ENCODE measurements around the gene SECISBP2.

SECISBP2 gene

GRCh38 chr9:89345476-89345875 lies 27.2 kb downstream of the SECISBP2 start:
- H3K9me3 ChIP-seq (ENCODE audit: control insufficient read depth, insufficient read depth, low read depth, low read length), result no peaks in the 10 kb centered on the region
- CTCF ChIA-PET, result no interaction called here
- H3K4me3 ChIP-seq (ENCODE audit: low read depth, low read length), result no peak overlapping the region
- TF ChIP-seq ZNF530 (tag by site-specific recombination; IDR thresholded peaks at IDR 0.05; ENCODE audit: low read depth), result no peak
- no peak for TF ChIP-seq ZNF302 (tag by site-specific recombination; IDR thresholded peaks at IDR 0.05; ENCODE audit: low read depth)
- no peak for TF ChIP-seq ZNF510 (tag by site-specific recombination; IDR thresholded peaks at IDR 0.05; ENCODE audit: insufficient replicate concordance)
- TF ChIP-seq PRDM2 (tag by site-specific recombination; IDR thresholded peaks at IDR 0.05; ENCODE audit: borderline replicate concordance), result no peak
- TF ChIP-seq, protein P1, sequence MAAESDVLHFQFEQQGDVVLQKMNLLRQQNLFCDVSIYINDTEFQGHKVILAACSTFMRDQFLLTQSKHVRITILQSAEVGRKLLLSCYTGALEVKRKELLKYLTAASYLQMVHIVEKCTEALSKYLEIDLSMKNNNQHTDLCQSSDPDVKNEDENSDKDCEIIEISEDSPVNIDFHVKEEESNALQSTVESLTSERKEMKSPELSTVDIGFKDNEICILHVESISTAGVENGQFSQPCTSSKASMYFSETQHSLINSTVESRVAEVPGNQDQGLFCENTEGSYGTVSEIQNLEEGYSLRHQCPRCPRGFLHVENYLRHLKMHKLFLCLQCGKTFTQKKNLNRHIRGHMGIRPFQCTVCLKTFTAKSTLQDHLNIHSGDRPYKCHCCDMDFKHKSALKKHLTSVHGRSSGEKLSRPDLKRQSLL (tag by site-specific recombination; IDR thresholded peaks at IDR 0.05), result no peak
- no peak for TF ChIP-seq ZNF449 (tag by site-specific recombination; IDR thresholded peaks at IDR 0.05)
- no peak for TF ChIP-seq ZNF274 (IDR thresholded peaks at IDR 0.05; ENCODE audit: low read length)
- no peak for TF ChIP-seq ZNF274 (tag by site-specific recombination; IDR thresholded peaks at IDR 0.05; ENCODE audit: borderline replicate concordance)
- no peak for TF ChIP-seq SALL2 (tag by site-specific recombination; IDR thresholded peaks at IDR 0.05; ENCODE audit: borderline replicate concordance)
- no peak for TF ChIP-seq ZNF623 (tag by site-specific recombination; IDR thresholded peaks at IDR 0.05)
- TF ChIP-seq ZNF830 (tag by site-specific recombination; IDR thresholded peaks at IDR 0.05; ENCODE audit: low read depth), result no peak
- no peak for TF ChIP-seq ZNF280D (tag by site-specific recombination; IDR thresholded peaks at IDR 0.05)
- no peak for TF ChIP-seq ZNF174 (tag by site-specific recombination; IDR thresholded peaks at IDR 0.05)
- TF ChIP-seq ZNF701 (tag by site-specific recombination; IDR thresholded peaks at IDR 0.05), result no peak
- no peak for TF ChIP-seq FEZF1 (tag by site-specific recombination; IDR thresholded peaks at IDR 0.05)
- TF ChIP-seq MEIS1 (CRISPR knock-in tag; IDR thresholded peaks at IDR 0.05; ENCODE audit: borderline replicate concordance), result no peak
- TF ChIP-seq ZNF335 (tag by site-specific recombination; conservative IDR thresholded peaks at IDR 0.05), result no peak
- TF ChIP-seq MYNN (tag by site-specific recombination; IDR thresholded peaks at IDR 0.05; ENCODE audit: borderline replicate concordance), result no peak
- no peak for TF ChIP-seq ZBTB8A (tag by site-specific recombination; IDR thresholded peaks at IDR 0.05)
- no peak for TF ChIP-seq TCF7L2 (IDR thresholded peaks at IDR 0.05; ENCODE audit: borderline replicate concordance, low read depth, low read length)
- TF ChIP-seq ZBTB1 (tag by site-specific recombination; IDR thresholded peaks at IDR 0.05), result no peak
- no peaks in the 10 kb centered on the region for H3K4me1 ChIP-seq (ENCODE audit: control insufficient read depth, insufficient read depth, low read length)
- POLR2A ChIA-PET, result no interaction called here
- H3K36me3 ChIP-seq (ENCODE audit: control insufficient read depth in 2 of 2, insufficient read depth in 1 of 2, low read length in 2 of 2), result peaks cover 11 to 96% of the 10 kb centered on the region in 2 experiments
- H3K27ac ChIP-seq (ENCODE audit: extremely low read depth, low read depth, low read length), result no peak overlapping the region
